ENCODE data around the gene SP1. TPM values are rescaled to one million over a fixed set of nuclear protein-coding genes. Genes with fewer than 3 reads are reported as not detected.

Gene SP1
- total RNA-seq, 1 experiment from 2014 or later, result 81.0 TPM

DNA sequence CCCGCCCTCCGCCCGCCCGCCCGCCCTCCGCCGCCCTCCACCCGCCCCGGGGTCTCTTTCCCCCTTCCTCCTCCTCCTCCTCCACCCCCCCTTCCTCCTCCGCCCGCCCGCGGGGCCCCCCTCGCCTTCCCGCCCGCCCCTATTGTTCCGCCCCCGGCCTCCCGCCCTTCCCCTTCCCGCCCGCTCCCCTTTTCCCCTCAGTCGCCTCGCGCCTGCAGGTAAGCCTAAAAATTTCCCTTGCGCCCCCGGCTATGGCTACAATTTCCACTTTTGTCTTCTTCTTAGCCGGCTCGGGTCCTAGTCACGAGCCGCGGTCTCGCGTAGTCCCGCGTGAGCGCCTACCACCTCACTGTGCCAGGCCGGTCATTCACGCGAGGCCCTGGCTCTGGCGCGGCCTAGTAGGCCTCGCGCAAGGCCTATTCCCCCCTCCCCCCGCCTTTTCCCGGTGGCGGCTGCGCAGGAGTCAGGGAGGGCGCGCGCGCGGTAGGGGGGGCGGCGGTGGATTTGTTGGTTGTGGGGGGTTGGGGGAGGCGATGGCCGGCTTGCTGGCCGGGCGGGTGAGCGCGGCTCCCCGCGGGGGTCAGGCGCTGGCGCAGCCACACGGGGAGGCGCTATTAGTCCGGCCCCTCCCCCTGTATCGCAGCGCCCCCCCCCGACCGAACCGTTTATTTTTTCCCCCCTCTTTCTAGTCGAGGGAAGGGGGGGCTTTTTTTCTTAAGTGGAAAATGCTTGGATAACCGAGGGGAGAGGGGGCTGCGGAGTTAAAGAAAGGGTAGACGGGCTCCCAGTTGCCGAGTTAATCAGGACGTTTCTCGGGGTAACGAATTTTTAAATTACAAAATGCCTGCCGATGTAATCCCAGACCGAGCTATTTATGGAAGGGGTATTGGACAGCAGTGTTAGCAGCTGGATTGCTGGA lies 72.4 kb downstream of the SP1 start:
- Histone ChIP-seq H3K27ac (ENCODE audit: low read length) (peak overlapping the region; percentile 95), H3K27me3 (ENCODE audit: control insufficient read depth, insufficient read depth, low read length) (no peaks in the 10 kb centered on the region), H3K9me3 (ENCODE audit: control insufficient read depth, insufficient read depth, low read depth, low read length) (no peaks in the 10 kb centered on the region), H3K4me3 (ENCODE audit: low read depth in 2 of 2, low read length in 2 of 2) (peak overlapping the region; percentile 97 to 99), H3K36me3 (ENCODE audit: control insufficient read depth, insufficient read depth, low read length) (peaks cover 41% of the 10 kb centered on the region), H3K4me1 (ENCODE audit: control insufficient read depth, insufficient read depth, low read length) (peaks cover 22% of the 10 kb centered on the region)
- intact Hi-C loops (cut with micrococcal nuclease; ENCODE audit: unreplicated experiment), result no loop called here
- ChIA-PET POLR2A (no interaction called here), CTCF (no interaction called here)
- ATAC-seq (peak; percentile 72), DNase-seq (ENCODE audit: low read depth, low spot score) (no peak)
- BruUV-seq (replicated peaks), result no TSS peak
- TF ChIP-seq POLR2AphosphoS5 (IDR thresholded peaks at IDR 0.05; ENCODE audit: low read depth, low read length) (peak; percentile 40), TCF7L2 (IDR thresholded peaks at IDR 0.05; ENCODE audit: low read depth, low read length) (no peak), SIN3A (IDR thresholded peaks at IDR 0.05; ENCODE audit: borderline replicate concordance, insufficient read depth, low read depth, low read length) (0 out of 2 replicates have a peak, but pooled peaks have one; percentile 32)
- TF ChIP-seq, protein P1, sequence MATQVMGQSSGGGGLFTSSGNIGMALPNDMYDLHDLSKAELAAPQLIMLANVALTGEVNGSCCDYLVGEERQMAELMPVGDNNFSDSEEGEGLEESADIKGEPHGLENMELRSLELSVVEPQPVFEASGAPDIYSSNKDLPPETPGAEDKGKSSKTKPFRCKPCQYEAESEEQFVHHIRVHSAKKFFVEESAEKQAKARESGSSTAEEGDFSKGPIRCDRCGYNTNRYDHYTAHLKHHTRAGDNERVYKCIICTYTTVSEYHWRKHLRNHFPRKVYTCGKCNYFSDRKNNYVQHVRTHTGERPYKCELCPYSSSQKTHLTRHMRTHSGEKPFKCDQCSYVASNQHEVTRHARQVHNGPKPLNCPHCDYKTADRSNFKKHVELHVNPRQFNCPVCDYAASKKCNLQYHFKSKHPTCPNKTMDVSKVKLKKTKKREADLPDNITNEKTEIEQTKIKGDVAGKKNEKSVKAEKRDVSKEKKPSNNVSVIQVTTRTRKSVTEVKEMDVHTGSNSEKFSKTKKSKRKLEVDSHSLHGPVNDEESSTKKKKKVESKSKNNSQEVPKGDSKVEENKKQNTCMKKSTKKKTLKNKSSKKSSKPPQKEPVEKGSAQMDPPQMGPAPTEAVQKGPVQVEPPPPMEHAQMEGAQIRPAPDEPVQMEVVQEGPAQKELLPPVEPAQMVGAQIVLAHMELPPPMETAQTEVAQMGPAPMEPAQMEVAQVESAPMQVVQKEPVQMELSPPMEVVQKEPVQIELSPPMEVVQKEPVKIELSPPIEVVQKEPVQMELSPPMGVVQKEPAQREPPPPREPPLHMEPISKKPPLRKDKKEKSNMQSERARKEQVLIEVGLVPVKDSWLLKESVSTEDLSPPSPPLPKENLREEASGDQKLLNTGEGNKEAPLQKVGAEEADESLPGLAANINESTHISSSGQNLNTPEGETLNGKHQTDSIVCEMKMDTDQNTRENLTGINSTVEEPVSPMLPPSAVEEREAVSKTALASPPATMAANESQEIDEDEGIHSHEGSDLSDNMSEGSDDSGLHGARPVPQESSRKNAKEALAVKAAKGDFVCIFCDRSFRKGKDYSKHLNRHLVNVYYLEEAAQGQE (IDR thresholded peaks at IDR 0.05; ENCODE audit: insufficient read depth in 1 of 2, low read depth in 2 of 2, low read length in 1 of 2), result no peak
- TF ChIP-seq, protein P2, sequence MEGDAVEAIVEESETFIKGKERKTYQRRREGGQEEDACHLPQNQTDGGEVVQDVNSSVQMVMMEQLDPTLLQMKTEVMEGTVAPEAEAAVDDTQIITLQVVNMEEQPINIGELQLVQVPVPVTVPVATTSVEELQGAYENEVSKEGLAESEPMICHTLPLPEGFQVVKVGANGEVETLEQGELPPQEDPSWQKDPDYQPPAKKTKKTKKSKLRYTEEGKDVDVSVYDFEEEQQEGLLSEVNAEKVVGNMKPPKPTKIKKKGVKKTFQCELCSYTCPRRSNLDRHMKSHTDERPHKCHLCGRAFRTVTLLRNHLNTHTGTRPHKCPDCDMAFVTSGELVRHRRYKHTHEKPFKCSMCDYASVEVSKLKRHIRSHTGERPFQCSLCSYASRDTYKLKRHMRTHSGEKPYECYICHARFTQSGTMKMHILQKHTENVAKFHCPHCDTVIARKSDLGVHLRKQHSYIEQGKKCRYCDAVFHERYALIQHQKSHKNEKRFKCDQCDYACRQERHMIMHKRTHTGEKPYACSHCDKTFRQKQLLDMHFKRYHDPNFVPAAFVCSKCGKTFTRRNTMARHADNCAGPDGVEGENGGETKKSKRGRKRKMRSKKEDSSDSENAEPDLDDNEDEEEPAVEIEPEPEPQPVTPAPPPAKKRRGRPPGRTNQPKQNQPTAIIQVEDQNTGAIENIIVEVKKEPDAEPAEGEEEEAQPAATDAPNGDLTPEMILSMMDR (IDR thresholded peaks at IDR 0.05), result peak; percentile 79
- in situ Hi-C loops (cut with HindIII; ENCODE audit: low pct_unique_long_range_greater_than_20kb, low sequenced_read_pairs), result no loop called here

DNA sequence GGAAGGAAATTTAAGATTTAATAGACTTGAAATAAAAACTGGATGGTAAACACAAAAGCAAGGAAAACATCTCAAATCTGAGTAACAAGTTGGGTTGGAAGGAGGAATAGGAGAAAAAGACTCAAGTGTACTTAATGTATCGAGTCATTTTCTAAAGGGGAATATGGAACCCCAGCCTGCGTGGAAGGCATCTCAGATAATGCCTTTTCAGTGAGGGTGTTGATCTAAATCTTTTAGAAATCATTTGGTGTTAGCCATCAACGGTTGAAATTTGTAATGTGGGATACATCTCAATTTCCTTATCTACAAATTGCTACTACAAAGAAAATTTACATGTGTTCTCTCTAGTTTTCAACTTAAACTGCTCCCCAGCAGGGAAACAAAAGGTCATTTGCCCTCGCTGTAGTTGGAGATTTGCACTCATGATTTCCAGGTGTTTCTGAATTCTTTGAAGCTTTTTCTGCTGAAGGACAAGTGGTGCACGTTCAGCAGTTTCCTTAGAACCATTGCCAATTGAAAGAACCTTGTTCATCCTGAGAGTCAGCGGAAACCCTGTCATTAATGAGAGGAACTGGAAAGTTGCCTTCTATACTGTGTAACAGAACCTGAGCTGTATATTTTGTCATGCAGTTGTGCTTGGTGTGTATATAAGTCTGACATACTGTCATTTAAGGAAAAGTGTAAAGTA lies 74.1 kb downstream of the SP1 start:
- Histone ChIP-seq H3K36me3 (ENCODE audit: control insufficient read depth, insufficient read depth, low read length) (peaks cover 48% of the 10 kb centered on the region), H3K27ac (ENCODE audit: low read length) (peak overlapping the region; percentile 95), H3K9me3 (ENCODE audit: control insufficient read depth, insufficient read depth, low read depth, low read length) (no peaks in the 10 kb centered on the region), H3K27me3 (ENCODE audit: control insufficient read depth, insufficient read depth, low read length) (no peaks in the 10 kb centered on the region), H3K4me3 (ENCODE audit: low read depth in 2 of 2, low read length in 2 of 2) (peak overlapping the region; percentile 97 to 99), H3K4me1 (ENCODE audit: control insufficient read depth, insufficient read depth, low read length) (peaks cover 22% of the 10 kb centered on the region)
- no TSS peak for BruUV-seq (replicated peaks)
- in situ Hi-C loops (cut with HindIII; ENCODE audit: low pct_unique_long_range_greater_than_20kb, low sequenced_read_pairs) (no loop called here), intact Hi-C loops (cut with micrococcal nuclease; ENCODE audit: unreplicated experiment) (no loop called here)
- DNase-seq (ENCODE audit: low read depth, low spot score) (no peak), ATAC-seq (no peak)
- CTCF ChIA-PET, result interaction anchor here (0.6 kb wide), 1 partner anchor 23 kb away, joined by 3 read pairs; no protein-coding TSS in a partner anchor
- POLR2A ChIA-PET, result no interaction called here
- TF ChIP-seq, protein P1 (IDR thresholded peaks at IDR 0.05; ENCODE audit: insufficient read depth in 1 of 2, low read depth in 2 of 2, low read length in 1 of 2), result no peak
